PC-3 (cell line): ENCODE data around the gene CORIN. TPM values are rescaled to one million over a fixed set of nuclear protein-coding genes. Genes with fewer than 3 reads are reported as not detected.

Experiments
- ATAC-seq: fragments of 200-7000 bp; cut with Tn5 transposase; 2 replicates; pipeline ENCODE4 v1.9.1; 2020; ENCODE audit warnings: mild to moderate bottlenecking, moderate library complexity
- BruUV-seq: library from RNA; stranded (reverse); fragments of 400-500 nt; replicated peaks from 2 replicates; lab custom pipeline; 2021; lab: Mats Ljungman, UMichigan
- CTCF ChIA-PET: fragments of 300-600 bp; sonication (Branson Sonifier 250); formaldehyde crosslinking; loops from one replicate; lab custom pipeline; 2022; ENCODE audit warnings: antibody characterized with exemption; lab: Charles Lee
- POLR2A ChIA-PET: fragments of 300-600 bp; sonication (Branson Sonifier 250); formaldehyde crosslinking; loops from one replicate; lab custom pipeline; 2022; ENCODE audit warnings: antibody characterized with exemption; ENCODE audit not compliant: unreplicated experiment; lab: Charles Lee
- DNase-seq: peaks from one replicate; pipeline ENCODE4 v3.0.0-alpha.2; 2015
- H2AFZ ChIP-seq: fragments of 300-600 bp; sonication (generic); 2 replicates; pipeline ENCODE4 v1.6.0; 2016; ENCODE audit warnings: antibody characterized with exemption, low read length
- H3F3A ChIP-seq: fragments of 300-600 bp; sonication (generic); one replicate; pipeline ENCODE4 v1.6.0; 2017; ENCODE audit warnings: antibody characterized with exemption, low read length, control low read depth, mild to moderate bottlenecking; ENCODE audit not compliant: unreplicated experiment
- H3K27ac ChIP-seq: fragments of 300-600 bp; sonication (generic); 2 replicates; pipeline ENCODE4 v1.5.1; 2016; ENCODE audit warnings: mild to moderate bottlenecking, low read length
- H3K27me3 ChIP-seq: fragments of 300-600 bp; sonication (generic); 2 replicates; pipeline ENCODE4 v1.6.1; 2016; ENCODE audit warnings: low read length, mixed read lengths
- H3K36me3 ChIP-seq: fragments of 300-600 bp; sonication (generic); 2 replicates; pipeline ENCODE4 v1.6.1; 2016; ENCODE audit warnings: low read depth, mixed run types, low read length, mixed read lengths
- H3K4me1 ChIP-seq: fragments of 300-600 bp; sonication (generic); 2 replicates; pipeline ENCODE4 v1.5.1; 2016; ENCODE audit warnings: low read length; ENCODE audit not compliant: insufficient read depth
- H3K4me2 ChIP-seq: fragments of 300-600 bp; sonication (generic); 2 replicates; pipeline ENCODE4 v1.6.0; 2016; ENCODE audit warnings: low read length
- H3K4me3 ChIP-seq: fragments of 300-600 bp; sonication (generic); 2 replicates; pipeline ENCODE4 v1.5.1; 2016; ENCODE audit warnings: mild to moderate bottlenecking, low read length, mixed read lengths
- H3K79me2 ChIP-seq: fragments of 300-600 bp; sonication (generic); 2 replicates; pipeline ENCODE4 v1.6.1; 2017; ENCODE audit warnings: low read length, mixed read lengths
- H3K9ac ChIP-seq: fragments of 300-600 bp; sonication (generic); 2 replicates; pipeline ENCODE4 v1.6.0; 2016; ENCODE audit warnings: mild to moderate bottlenecking, low read length
- H3K9me2 ChIP-seq: fragments of 300-600 bp; sonication (generic); replicated peaks from 2 replicates; pipeline ENCODE4 v1.6.1; 2016; ENCODE audit warnings: mixed run types, low read length, mixed read lengths
- H3K9me3 ChIP-seq: fragments of 300-600 bp; sonication (generic); 2 replicates; pipeline ENCODE4 v1.6.1; 2016; ENCODE audit warnings: low read length, mixed read lengths
- H4K20me1 ChIP-seq: fragments of 300-600 bp; sonication (generic); 2 replicates; pipeline ENCODE4 v1.6.1; 2016; ENCODE audit warnings: low read length, mixed read lengths
- EZH2 ChIP-seq: fragments of 300-600 bp; sonication (generic); IDR thresholded peaks from one replicate; pipeline ENCODE4 v1.6.1; 2017; ENCODE audit warnings: antibody characterized with exemption, mild to moderate bottlenecking, low read length; ENCODE audit not compliant: unreplicated experiment
- EZH2phosphoT487 ChIP-seq: fragments of 300-600 bp; sonication (generic); IDR thresholded peaks from 2 replicates; pipeline ENCODE4 v1.6.1; 2018; ENCODE audit warnings: mild to moderate bottlenecking, antibody characterized with exemption, low read length, borderline replicate concordance
- intact Hi-C: fragments of 100-400 bp; cut with micrococcal nuclease; formaldehyde crosslinking; loops from 2 replicates; pipeline ENCODE4 v1.9.0; 2023
- total RNA-seq: library from RNA; depleted of rRNA; stranded (reverse); fragments of >200 nt; gene quantifications from 2 replicates; pipeline ENCODE4 v1.2.3, GENCODE V29; 2014
- TF ChIP-seq, protein P1 (sequence below): fragments of 300-600 bp; sonication (generic); conservative IDR thresholded peaks from 2 replicates; pipeline ENCODE4 v1.5.1; 2017; ENCODE audit warnings: antibody characterized with exemption, low read depth, mild to moderate bottlenecking, low read length

Gene CORIN
- total RNA-seq, 1 experiment from 2014 or later = not detected

GRCh38 chr4:47690611-47691010 lies 147.3 kb downstream of the CORIN start:
- Histone ChIP-seq H3K4me1 (no peaks in the 10 kb centered on the region), H3K9ac (no peak overlapping the region), H3K79me2 (no peaks in the 10 kb centered on the region), H3K27ac (no peak overlapping the region), H3F3A (no peaks in the 10 kb centered on the region), H4K20me1 (no peaks in the 10 kb centered on the region), H3K9me2 (no peaks in the 10 kb centered on the region), H3K4me2 (no peak overlapping the region), H3K27me3 (peaks cover 36% of the 10 kb centered on the region), H3K9me3 (no peaks in the 10 kb centered on the region), H2AFZ (no peak overlapping the region), H3K36me3 (no peaks in the 10 kb centered on the region), H3K4me3 (no peak overlapping the region)
- ATAC-seq = no peak
- BruUV-seq = no TSS peak
- intact Hi-C loops = no loop called here
- TF ChIP-seq EZH2phosphoT487 (no peak), EZH2 (no peak)
- TF ChIP-seq, protein P1, sequence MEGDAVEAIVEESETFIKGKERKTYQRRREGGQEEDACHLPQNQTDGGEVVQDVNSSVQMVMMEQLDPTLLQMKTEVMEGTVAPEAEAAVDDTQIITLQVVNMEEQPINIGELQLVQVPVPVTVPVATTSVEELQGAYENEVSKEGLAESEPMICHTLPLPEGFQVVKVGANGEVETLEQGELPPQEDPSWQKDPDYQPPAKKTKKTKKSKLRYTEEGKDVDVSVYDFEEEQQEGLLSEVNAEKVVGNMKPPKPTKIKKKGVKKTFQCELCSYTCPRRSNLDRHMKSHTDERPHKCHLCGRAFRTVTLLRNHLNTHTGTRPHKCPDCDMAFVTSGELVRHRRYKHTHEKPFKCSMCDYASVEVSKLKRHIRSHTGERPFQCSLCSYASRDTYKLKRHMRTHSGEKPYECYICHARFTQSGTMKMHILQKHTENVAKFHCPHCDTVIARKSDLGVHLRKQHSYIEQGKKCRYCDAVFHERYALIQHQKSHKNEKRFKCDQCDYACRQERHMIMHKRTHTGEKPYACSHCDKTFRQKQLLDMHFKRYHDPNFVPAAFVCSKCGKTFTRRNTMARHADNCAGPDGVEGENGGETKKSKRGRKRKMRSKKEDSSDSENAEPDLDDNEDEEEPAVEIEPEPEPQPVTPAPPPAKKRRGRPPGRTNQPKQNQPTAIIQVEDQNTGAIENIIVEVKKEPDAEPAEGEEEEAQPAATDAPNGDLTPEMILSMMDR = no peak
- ChIA-PET POLR2A (no interaction called here), CTCF (no interaction called here)
- DNase-seq = no peak

- intact Hi-C loops = loop anchor here (5.0 kb wide), 1 partner anchor 151 kb away; the partner anchor contains the start of gene CORIN
- ATAC-seq = peak; percentile 60
- CTCF ChIA-PET = interaction anchor here (0.7 kb wide), 1 partner anchor 150 kb away, joined by 3 read pairs; no protein-coding TSS in a partner anchor
These were observed 151.5 kb downstream of the CORIN start for GRCh38 chr4:47686294-47686872.

GRCh38 chr4:47675806-47676205 lies 162.1 kb downstream of the CORIN start:
- H3K9ac ChIP-seq = no peak overlapping the region
- TF ChIP-seq EZH2phosphoT487 (no peak), EZH2 (no peak)
- TF ChIP-seq, protein P1 = no peak
- H3K4me1 ChIP-seq = no peaks in the 10 kb centered on the region
- ChIA-PET CTCF (no interaction called here), POLR2A (no interaction called here)
- H3K27me3 ChIP-seq = peaks cover 24% of the 10 kb centered on the region
- H4K20me1 ChIP-seq = no peaks in the 10 kb centered on the region
- no peaks in the 10 kb centered on the region for H3K9me3 ChIP-seq
- no peaks in the 10 kb centered on the region for H3K36me3 ChIP-seq
- no TSS peak for BruUV-seq
- DNase-seq = no peak
- H3K27ac ChIP-seq = no peak overlapping the region
- no peaks in the 10 kb centered on the region for H3K79me2 ChIP-seq
- H3K9me2 ChIP-seq = no peaks in the 10 kb centered on the region
- no peak for ATAC-seq
- H3K4me2 ChIP-seq = no peak overlapping the region
- intact Hi-C loops = no loop called here
- H3K4me3 ChIP-seq = no peak overlapping the region
- H2AFZ ChIP-seq = no peak overlapping the region
- H3F3A ChIP-seq = no peaks in the 10 kb centered on the region

More at GRCh38 chr4:47686294-47686872, 151.5 kb downstream of the CORIN start:
- POLR2A ChIA-PET = no interaction called here
- H3K4me1 ChIP-seq = no peaks in the 10 kb centered on the region
- H3K27ac ChIP-seq = no peak overlapping the region
- H3K27me3 ChIP-seq = peaks cover 24% of the 10 kb centered on the region
- no peak overlapping the region for H3K4me3 ChIP-seq
- no peaks in the 10 kb centered on the region for H3K79me2 ChIP-seq
- H3K9me2 ChIP-seq = no peaks in the 10 kb centered on the region
- H3F3A ChIP-seq = no peaks in the 10 kb centered on the region
- peak; percentile 58 for DNase-seq
- H3K4me2 ChIP-seq = no peak overlapping the region
- TF ChIP-seq, protein P1 = peak; percentile 85
- TF ChIP-seq EZH2 (no peak), EZH2phosphoT487 (no peak)
- no peak overlapping the region for H2AFZ ChIP-seq
- H3K36me3 ChIP-seq = no peaks in the 10 kb centered on the region
- no peaks in the 10 kb centered on the region for H4K20me1 ChIP-seq
- H3K9ac ChIP-seq = no peak overlapping the region
- no peaks in the 10 kb centered on the region for H3K9me3 ChIP-seq
- no TSS peak for BruUV-seq
